Activated naive CD4-positive, alpha-beta T cell treated with anti-CD3 and anti-CD28 coated beads, Interleukin-2, amount 10 ng/mL, durations not matched to agents 7 days and 5 days (primary cell): ENCODE measurements around the gene KRTAP5-1.

ENCODE experiments used
- CTCF ChIA-PET: fragments of 350-600 bp; sonication (Branson Sonifier 250); formaldehyde crosslinking; loops from one replicate; lab custom pipeline; 2021; ENCODE audit warnings: antibody characterized with exemption; lab: Charles Lee
- DNase-seq: peaks from one replicate; pipeline ENCODE4 v3.0.0-alpha.2; 2020
- H3K27ac Mint-ChIP-seq: one replicate; pipeline ENCODE4 v1.8.0; 2021; ENCODE audit warnings: mild to moderate bottlenecking, moderate library complexity, mixed read lengths
- H3K27me3 Mint-ChIP-seq: one replicate; pipeline ENCODE4 v1.8.0; 2021; ENCODE audit warnings: mild to moderate bottlenecking, mixed read lengths
- H3K36me3 Mint-ChIP-seq: one replicate; pipeline ENCODE4 v1.8.0; 2021; ENCODE audit warnings: mixed read lengths
- H3K4me1 Mint-ChIP-seq: one replicate; pipeline ENCODE4 v1.8.0; 2021; ENCODE audit warnings: mixed read lengths
- H3K4me3 Mint-ChIP-seq: one replicate; pipeline ENCODE4 v1.8.0; 2021; ENCODE audit warnings: mild to moderate bottlenecking, moderate library complexity, mixed read lengths
- H3K9me3 Mint-ChIP-seq: one replicate; pipeline ENCODE4 v1.8.0; 2021; ENCODE audit warnings: mixed read lengths

KRTAP5-1 gene

DNA sequence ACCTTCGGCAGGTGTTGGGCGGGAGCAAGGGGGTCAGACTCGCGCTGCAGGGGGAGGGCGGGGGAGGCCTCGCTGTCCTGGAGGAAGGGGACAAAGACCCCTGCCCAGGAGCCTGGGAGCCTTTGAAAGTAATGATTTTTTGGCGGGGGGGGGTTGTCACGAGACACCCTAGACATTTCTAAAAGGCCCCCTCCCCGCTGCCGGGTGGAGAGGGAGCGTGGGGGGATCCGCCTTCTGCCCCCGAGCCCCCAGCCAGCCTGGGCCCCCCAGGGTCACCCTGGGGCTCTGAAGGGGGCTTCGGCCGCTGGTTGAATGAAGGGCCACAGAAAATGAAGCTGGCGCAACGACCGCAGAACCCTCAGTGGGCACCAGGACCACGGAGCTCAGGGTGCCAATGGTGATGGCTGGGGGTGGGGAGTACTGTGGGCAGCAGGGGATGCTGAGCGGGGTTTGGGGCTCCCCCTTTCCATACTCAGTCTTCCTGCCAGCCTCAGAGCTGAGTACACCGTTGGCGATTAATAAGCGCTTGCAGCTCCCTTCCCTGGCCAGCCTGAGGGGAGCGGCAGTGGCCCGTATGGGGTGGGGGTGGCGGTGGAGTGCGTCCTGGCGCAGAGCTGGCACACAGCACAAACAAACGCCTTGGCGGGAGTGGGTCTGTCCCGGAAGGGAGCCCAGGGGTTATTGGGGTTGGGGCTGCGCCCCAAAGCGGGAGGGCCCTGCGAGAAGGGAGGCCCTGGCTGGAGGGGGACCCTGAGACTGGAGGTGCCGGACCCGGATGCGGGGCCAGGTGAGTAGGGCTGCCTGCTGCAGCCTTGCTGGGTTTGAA lies 11.8 kb downstream of the KRTAP5-1 start:
- peak; percentile 38 for DNase-seq
- H3K9me3 Mint-ChIP-seq = peaks cover 4% of the 10 kb centered on the region
- no peak overlapping the region for H3K27ac Mint-ChIP-seq
- CTCF ChIA-PET = interaction anchor here (1.5 to 4.3 kb wide), 3 partner anchors 16 to 119 kb away, joined by 6 to 51 read pairs (median 14); no protein-coding TSS in a partner anchor
- no peaks in the 10 kb centered on the region for H3K36me3 Mint-ChIP-seq
- peaks cover 70% of the 10 kb centered on the region for H3K27me3 Mint-ChIP-seq
- H3K4me1 Mint-ChIP-seq = peaks cover 18% of the 10 kb centered on the region
- H3K4me3 Mint-ChIP-seq = peak overlapping the region; percentile 35

DNA sequence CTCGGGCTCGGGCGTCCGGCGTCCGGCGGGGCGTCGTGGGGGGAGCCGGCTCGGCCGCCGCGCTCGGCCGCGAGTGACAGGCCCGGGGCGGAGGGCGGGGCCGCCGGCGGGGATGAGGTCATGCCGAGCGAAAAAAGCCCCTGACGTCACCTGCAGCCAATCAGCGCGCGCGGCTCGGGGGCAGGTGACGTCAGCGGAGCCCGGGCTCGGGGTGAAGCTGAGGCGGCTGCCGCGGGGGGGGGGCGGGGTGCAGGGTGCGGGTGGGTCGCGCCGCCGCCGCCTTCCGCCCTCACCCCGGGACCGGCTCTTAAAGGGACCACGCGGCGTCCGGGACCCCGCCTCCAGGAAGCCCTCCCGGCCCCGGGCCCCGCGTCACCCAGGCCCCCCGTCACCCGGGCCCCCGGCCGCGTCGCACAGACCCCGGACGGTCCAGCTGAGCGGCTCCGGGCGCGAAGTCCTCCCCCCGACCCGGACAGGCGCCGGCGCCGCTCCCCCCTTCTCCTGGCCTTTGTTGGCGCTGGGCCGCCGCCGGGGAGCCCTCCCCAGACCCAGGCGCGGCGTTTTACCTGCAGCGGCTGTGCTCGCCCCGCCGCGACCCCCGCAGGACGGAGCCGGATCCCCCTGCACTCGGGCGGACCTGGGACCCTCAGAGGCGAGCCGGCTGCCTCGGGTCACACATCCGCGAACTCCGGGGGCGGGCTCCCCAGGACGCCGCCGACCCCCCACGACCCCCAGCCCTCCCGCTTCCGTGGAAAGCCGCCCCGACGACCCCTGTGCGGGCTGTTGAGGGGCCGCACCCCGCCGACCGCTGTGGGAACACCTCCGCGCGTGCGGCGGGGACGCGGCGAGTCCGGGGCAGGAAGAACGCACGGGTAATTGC lies 12.6 kb downstream of the KRTAP5-1 start, which contains the start of gene DUSP8:
Gene DUSP8, minus strand, starts transcription at position 75 of the 880 bp plus-strand sequence. CDS start 6,445 bp downstream, outside the sequence.
- CTCF ChIA-PET = interaction anchor here (0.6 to 4.3 kb wide), 2 partner anchors 25 to 26 kb away, joined by 3 to 51 read pairs; no protein-coding TSS in a partner anchor
- no peak within 1 kb of the TSS for H3K27ac Mint-ChIP-seq
- H3K36me3 Mint-ChIP-seq = no peaks in the 10 kb centered on the region
- peak within 1 kb of the TSS; percentile 28 for H3K4me3 Mint-ChIP-seq
- H3K27me3 Mint-ChIP-seq = peaks cover 67% of the 10 kb centered on the region
- H3K9me3 Mint-ChIP-seq = no peaks in the 10 kb centered on the region
- DNase-seq = peak; percentile 92
- H3K4me1 Mint-ChIP-seq = peaks cover 18% of the 10 kb centered on the region

DNA sequence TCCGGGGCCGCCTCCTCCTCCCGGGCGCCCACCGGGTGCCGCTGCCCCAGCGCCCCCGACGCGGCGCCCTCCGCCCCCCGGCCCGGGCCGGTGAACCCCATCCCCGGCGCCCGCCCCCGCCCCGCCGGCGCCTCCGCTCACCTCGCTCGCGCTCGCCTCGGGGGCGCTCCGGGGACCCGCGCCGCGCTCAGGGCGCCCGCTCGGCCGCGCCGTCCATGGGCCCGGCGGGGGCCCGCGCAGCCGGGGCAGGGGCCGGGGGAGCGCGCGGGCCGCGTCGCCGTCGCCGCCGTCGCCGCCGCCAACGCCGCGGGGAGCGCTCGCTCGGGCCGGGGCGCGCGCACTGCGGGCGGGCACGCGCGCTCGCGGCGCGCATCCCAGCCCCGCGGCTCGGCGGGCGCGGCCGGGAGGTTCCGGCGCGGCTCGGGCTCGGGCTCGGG lies 13.3 kb downstream of the KRTAP5-1 start:
- Mint-ChIP-seq H3K36me3 (no peaks in the 10 kb centered on the region), H3K4me3 (no peak overlapping the region), H3K27me3 (peaks cover 63% of the 10 kb centered on the region), H3K27ac (no peak overlapping the region), H3K9me3 (no peaks in the 10 kb centered on the region), H3K4me1 (peaks cover 18% of the 10 kb centered on the region)
- CTCF ChIA-PET = no interaction called here
- DNase-seq = no peak

DNA sequence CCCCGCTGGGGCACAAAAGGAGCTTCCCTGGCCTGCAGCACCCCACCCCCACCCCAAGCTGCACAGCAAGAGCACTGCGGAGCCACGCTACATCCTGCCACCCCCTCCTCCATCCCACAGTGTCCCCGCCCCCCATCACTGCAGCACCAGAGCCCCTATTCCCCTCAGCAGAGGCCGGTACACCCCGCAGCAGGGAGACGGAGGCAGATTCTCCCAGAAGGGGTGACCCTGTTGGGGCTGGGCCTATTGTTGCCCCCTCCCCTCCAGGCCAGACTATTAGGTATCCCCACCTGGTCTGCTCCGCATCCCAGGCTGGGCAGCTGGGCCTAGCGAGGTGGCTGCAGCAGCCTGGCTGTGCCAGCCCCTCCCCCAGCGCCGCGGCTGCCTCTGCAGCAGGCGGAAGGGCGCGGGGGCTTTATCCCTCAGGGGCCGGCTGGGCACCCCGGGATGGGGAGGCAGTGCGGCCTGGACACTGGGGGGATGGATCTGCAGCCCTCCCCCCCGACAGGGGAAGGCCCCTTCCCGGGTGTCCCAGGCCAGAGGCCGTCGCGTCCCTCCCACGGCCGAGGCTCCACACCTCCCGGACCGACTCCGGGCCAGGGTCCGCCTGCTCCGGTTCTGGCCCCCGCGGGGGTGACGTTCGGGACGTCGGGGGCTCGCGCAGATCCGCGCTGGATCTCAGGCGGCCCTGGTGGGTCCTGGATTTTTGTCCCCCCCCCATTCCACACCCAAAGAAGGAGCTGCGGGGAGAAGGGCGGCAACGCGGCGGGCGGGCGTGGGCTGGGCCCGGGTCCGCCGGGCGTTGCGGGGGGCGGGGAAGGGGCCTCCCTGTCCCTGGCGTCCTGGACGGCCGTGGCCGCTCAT lies 14.0 kb downstream of the KRTAP5-1 start:
- H3K9me3 Mint-ChIP-seq = no peaks in the 10 kb centered on the region
- H3K27ac Mint-ChIP-seq = no peak overlapping the region
- peak overlapping the region; percentile 61 for H3K4me3 Mint-ChIP-seq
- no peaks in the 10 kb centered on the region for H3K36me3 Mint-ChIP-seq
- peaks cover 58% of the 10 kb centered on the region for H3K27me3 Mint-ChIP-seq
- H3K4me1 Mint-ChIP-seq = peaks cover 18% of the 10 kb centered on the region
- CTCF ChIA-PET = no interaction called here
- peak; percentile 52 for DNase-seq

DNA sequence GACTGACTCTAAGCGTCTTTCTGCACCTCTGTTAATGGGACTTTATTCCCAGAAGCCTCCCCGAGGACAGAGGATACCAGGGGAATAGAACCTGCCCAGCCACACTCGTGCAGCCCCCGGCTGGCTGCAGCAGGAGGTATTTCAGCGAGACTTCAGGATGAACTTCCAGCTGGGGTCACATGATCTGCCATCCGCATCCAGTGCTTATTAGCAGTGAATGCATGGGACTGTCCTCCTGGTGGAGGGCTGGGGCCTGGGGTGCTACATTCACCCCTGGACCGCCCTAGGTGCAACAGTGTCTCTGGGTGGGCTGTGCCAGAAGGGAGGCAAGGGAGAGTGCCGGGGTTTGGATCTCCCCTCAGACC lies 14.6 kb downstream of the KRTAP5-1 start:
- CTCF ChIA-PET = no interaction called here
- peak overlapping the region; percentile 61 for H3K4me3 Mint-ChIP-seq
- DNase-seq = no peak
- peaks cover 18% of the 10 kb centered on the region for H3K4me1 Mint-ChIP-seq
- H3K27me3 Mint-ChIP-seq = peaks cover 53% of the 10 kb centered on the region
- H3K27ac Mint-ChIP-seq = no peak overlapping the region
- no peaks in the 10 kb centered on the region for H3K9me3 Mint-ChIP-seq
- H3K36me3 Mint-ChIP-seq = no peaks in the 10 kb centered on the region

DNA sequence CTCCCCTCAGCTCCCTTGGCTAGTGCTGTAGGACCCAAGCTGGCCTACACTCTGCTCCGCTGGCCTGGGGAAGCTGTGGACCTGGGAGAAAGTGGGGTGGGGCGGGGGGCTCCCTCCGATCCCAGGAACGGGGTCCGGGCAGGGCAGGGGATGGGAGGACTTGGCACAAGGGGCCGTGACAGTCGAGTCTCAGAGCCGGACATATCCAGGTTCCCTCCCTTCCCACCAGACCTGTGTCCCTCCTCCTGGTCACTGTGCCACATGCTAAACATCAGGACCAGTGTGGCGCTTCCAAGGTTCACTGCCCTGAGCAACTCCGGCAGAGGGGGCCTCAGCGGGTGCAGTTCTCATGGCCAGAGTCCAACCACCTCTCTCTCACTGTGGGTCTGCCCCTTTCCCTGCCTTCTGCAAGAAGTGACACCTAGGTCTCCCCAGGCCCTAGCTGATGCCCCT lies 15.1 kb downstream of the KRTAP5-1 start:
- Mint-ChIP-seq H3K4me3 (no peak overlapping the region), H3K27ac (no peak overlapping the region), H3K4me1 (peaks cover 17% of the 10 kb centered on the region), H3K9me3 (no peaks in the 10 kb centered on the region), H3K27me3 (peaks cover 48% of the 10 kb centered on the region), H3K36me3 (no peaks in the 10 kb centered on the region)
- CTCF ChIA-PET = interaction anchor here (0.9 to 1.2 kb wide), 2 partner anchors 8 to 23 kb away, joined by 4 read pairs; no protein-coding TSS in a partner anchor
- no peak for DNase-seq

DNA sequence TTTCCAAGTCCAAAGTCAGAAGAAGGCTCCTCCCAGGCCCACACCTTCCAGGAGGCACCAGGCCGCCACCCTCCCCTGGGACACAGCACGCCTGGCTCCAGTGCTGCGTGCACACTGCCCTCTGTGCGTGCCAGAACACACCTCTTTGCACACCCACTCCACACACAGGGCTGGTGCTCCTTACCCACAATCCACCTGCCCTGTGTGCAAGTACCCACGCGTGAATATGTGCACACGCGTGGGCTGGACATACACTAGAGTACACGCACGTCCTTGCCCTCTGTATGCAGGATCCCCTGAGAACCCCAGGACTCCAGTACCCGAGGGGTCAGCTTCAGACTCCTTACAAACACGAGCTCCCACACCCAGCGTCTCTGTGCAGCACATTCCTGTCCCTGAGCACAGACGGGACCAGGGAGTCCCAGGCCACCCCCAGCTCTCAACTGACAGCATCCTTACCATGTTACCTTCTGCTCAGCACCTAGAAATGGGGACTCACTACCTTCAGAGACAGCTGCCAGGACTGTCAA lies 15.8 kb downstream of the KRTAP5-1 start:
- Mint-ChIP-seq H3K4me3 (no peak overlapping the region), H3K9me3 (no peaks in the 10 kb centered on the region), H3K36me3 (no peaks in the 10 kb centered on the region), H3K27ac (no peak overlapping the region), H3K27me3 (peaks cover 47% of the 10 kb centered on the region), H3K4me1 (peaks cover 14% of the 10 kb centered on the region)
- DNase-seq = no peak
- CTCF ChIA-PET = interaction anchor here (0.9 to 1.2 kb wide), 2 partner anchors 9 to 23 kb away, joined by 4 read pairs; no protein-coding TSS in a partner anchor

DNA sequence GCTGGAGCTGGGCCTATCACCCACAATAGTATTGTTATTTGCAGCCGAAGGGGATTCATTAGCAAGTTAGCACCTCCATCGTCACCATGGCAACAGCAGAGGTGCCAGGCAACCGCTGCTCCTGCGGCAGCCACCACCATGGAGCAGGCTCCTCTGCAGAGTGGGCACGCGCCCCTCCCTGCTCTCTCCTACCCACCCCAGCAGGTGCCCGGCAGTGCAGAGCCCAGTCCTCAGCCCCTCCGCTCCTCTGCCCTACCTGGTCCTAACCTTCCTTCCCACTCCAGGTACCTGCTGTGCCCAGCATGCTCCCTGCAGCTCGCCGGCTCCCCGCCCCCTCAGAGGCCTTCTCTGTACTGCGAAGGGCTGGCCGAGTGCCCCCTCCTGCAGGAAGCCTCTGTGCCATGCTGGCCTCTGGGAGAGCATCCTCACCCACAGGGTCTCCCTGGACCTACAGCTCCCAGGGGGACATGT lies 16.6 kb downstream of the KRTAP5-1 start:
- peak; percentile 28 for DNase-seq
- H3K27me3 Mint-ChIP-seq = peaks cover 39% of the 10 kb centered on the region
- CTCF ChIA-PET = interaction anchor here (1.2 to 1.5 kb wide), 2 partner anchors 10 to 22 kb away, joined by 4 read pairs; no protein-coding TSS in a partner anchor
- H3K27ac Mint-ChIP-seq = no peak overlapping the region
- no peaks in the 10 kb centered on the region for H3K36me3 Mint-ChIP-seq
- H3K9me3 Mint-ChIP-seq = no peaks in the 10 kb centered on the region
- peaks cover 6% of the 10 kb centered on the region for H3K4me1 Mint-ChIP-seq
- H3K4me3 Mint-ChIP-seq = no peak overlapping the region

DNA sequence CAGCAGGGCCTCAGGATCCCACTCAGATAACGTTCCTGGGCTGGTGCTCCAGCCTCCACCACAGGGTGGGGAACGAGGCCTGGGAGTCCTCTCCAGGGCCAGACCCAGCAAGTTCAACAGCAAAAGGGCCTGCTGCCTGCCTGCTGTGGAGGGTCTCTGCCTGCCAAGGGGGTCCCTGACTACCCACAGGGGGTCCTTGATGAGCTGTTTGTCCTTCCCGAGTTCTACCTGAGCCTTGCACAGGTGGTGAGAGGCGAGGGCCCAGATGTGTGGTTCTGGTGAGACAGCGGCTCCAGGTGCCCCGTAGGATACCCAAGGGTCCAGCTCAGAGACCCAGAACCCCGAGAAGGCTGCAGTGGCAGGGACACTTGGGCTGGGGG lies 17.4 kb downstream of the KRTAP5-1 start:
- DNase-seq = no peak
- Mint-ChIP-seq H3K36me3 (no peaks in the 10 kb centered on the region), H3K27ac (no peak overlapping the region), H3K4me1 (peaks cover 3% of the 10 kb centered on the region), H3K9me3 (no peaks in the 10 kb centered on the region), H3K4me3 (no peak overlapping the region), H3K27me3 (peaks cover 31% of the 10 kb centered on the region)
- CTCF ChIA-PET = interaction anchor here (1.5 kb wide), 1 partner anchor 21 kb away, joined by 4 read pairs; no protein-coding TSS in a partner anchor

DNA sequence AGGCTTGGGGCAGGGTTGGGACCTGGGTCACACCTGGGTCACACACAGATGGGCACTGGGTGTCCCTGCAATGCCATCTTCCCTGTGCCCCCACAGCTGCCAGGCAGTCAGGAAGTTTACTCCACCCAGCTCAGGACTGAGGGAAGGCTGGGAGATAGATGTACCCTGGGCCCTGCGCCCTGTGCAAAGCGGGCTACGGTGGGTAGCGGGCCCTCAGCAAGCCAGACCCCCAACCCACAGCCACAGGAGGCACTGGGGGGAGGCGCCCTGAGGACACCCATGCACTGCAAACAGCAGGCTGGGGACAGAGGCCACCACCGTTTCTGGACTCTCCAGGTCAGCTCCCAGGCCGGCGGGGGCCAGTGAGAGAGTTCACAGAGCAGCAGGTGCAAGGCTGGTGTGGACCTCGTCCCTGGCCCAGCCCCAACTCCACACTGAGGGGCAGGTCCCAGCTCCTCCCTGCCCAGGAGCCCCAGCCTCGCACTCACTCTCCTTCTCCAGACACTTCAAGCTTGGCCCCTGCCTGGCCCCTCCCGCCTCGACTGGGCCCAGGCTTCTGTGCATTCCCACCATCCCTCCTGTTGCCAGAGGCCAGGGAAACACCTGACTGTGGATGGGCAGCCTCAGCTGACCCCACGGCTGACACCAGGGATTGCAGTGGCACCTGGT lies 17.9 kb downstream of the KRTAP5-1 start:
- no peak overlapping the region for H3K4me3 Mint-ChIP-seq
- H3K4me1 Mint-ChIP-seq = peaks cover 3% of the 10 kb centered on the region
- CTCF ChIA-PET = interaction anchor here (1.5 kb wide), 1 partner anchor 20 kb away, joined by 4 read pairs; no protein-coding TSS in a partner anchor
- no peak for DNase-seq
- H3K27me3 Mint-ChIP-seq = peaks cover 28% of the 10 kb centered on the region
- no peaks in the 10 kb centered on the region for H3K36me3 Mint-ChIP-seq
- H3K9me3 Mint-ChIP-seq = no peaks in the 10 kb centered on the region
- no peak overlapping the region for H3K27ac Mint-ChIP-seq

DNA sequence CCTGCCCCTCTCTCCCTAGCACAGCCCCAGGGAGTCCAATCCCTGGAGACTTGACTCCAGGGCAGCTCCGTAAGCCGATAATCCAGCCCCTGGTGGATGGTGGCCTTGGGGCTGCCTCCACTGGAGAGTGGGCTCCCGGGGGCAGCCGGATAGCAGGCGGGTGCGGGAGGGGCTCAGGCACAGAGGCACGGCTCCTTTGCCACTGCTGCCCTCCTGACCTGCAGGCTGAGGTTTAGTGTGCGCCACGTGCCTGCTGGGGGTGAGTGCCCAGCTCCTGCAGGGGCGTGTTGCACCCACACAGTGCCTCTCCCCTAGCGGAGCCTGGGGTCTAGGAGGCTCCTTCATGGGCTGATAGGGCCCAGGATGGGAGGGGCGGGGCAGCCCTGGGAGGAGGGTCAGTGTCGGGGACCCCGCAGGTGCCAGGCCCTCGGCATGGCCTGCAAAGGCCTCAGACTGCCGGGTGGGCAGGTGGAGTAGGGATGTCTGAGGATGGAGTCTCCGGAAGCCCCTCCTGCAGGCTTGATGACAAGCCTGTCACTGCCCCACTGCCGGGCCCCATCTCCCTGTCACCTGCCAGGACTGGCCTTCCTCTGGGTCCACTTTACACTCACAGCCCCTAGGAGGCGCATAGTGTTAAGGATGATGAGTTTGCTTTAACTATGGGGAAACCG lies 18.6 kb downstream of the KRTAP5-1 start:
- no peak overlapping the region for H3K4me3 Mint-ChIP-seq
- H3K36me3 Mint-ChIP-seq = no peaks in the 10 kb centered on the region
- no peaks in the 10 kb centered on the region for H3K9me3 Mint-ChIP-seq
- peaks cover 3% of the 10 kb centered on the region for H3K4me1 Mint-ChIP-seq
- H3K27ac Mint-ChIP-seq = no peak overlapping the region
- peaks cover 28% of the 10 kb centered on the region for H3K27me3 Mint-ChIP-seq
- DNase-seq = no peak
- CTCF ChIA-PET = interaction anchor here (1.4 to 2.1 kb wide), 2 partner anchors 8 to 11 kb away, joined by 3 to 11 read pairs; no protein-coding TSS in a partner anchor

DNA sequence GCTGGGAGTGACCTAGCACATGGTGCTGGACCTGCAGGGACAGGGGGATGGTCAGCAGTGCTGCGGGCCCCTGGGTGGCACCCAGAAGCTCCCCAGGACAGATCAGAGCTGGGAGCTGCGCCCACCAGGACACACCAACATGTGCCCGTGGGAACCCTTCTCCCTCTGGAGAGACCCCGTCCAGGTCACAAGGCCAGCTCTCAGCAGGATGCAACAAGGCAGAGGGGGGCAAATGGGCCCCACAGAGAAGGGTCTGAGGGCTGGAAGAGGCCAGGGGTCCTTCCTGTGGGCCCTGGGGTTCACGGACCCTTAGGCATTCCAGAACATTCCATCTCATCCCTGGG lies 19.2 kb downstream of the KRTAP5-1 start:
- CTCF ChIA-PET = interaction anchor here (1.4 to 2.1 kb wide), 2 partner anchors 9 to 10 kb away, joined by 3 to 11 read pairs; no protein-coding TSS in a partner anchor
- Mint-ChIP-seq H3K27ac (no peak overlapping the region), H3K4me3 (no peak overlapping the region), H3K27me3 (peaks cover 26% of the 10 kb centered on the region), H3K4me1 (peaks cover 3% of the 10 kb centered on the region), H3K9me3 (no peaks in the 10 kb centered on the region), H3K36me3 (no peaks in the 10 kb centered on the region)
- no peak for DNase-seq
